Right lobe of liver (tissue), 4 donors: Measurements from ENCODE around the gene POLR3B.

Experiments used
- POLR2A ChIP-seq: fragments of 450-650 bp; IDR thresholded peaks from one replicate; pipeline ENCODE4 v1.6.1; 2017; ENCODE audit warnings: antibody characterized with exemption, mild to moderate bottlenecking
- TF ChIP-seq, protein P1 (sequence below), 4 donors: fragments of 200-600 bp in 3 of 4; fragments of 450-650 bp in 1 of 4; IDR thresholded peaks; one replicate each; pipeline versions ENCODE4 v1.5.1 to v1.8.0; 2016 to 2022; ENCODE audit warnings: antibody characterized with exemption in 4 of 4, mild to moderate bottlenecking in 2 of 4
- donor health status: DM: no; HTN: no; CAD: no.
- donor health status: DM: no; HTN: no; CAD: no.
- donor health status: DM: no; HTN: yes; CAD: no.

- TF ChIP-seq, protein P1, sequence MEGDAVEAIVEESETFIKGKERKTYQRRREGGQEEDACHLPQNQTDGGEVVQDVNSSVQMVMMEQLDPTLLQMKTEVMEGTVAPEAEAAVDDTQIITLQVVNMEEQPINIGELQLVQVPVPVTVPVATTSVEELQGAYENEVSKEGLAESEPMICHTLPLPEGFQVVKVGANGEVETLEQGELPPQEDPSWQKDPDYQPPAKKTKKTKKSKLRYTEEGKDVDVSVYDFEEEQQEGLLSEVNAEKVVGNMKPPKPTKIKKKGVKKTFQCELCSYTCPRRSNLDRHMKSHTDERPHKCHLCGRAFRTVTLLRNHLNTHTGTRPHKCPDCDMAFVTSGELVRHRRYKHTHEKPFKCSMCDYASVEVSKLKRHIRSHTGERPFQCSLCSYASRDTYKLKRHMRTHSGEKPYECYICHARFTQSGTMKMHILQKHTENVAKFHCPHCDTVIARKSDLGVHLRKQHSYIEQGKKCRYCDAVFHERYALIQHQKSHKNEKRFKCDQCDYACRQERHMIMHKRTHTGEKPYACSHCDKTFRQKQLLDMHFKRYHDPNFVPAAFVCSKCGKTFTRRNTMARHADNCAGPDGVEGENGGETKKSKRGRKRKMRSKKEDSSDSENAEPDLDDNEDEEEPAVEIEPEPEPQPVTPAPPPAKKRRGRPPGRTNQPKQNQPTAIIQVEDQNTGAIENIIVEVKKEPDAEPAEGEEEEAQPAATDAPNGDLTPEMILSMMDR (IDR thresholded peaks at IDR 0.05), result no peak
- no peak for TF ChIP-seq POLR2A
These were observed 21.2 kb downstream of the POLR3B start for GRCh38 chr12:106378788-106379187.
